B cell (primary cell): Measurements from ENCODE around the gene STXBP4. TPM values are rescaled to one million over a fixed set of nuclear protein-coding genes. Genes with fewer than 3 reads are reported as not detected.

ENCODE experiments used
- ATAC-seq: fragments of 200-7000 bp; cut with Tn5 transposase; one replicate; pipeline ENCODE4 v1.10.0; 2021; ENCODE audit warnings: low read depth, mild to moderate bottlenecking, moderate number of reproducible peaks, moderate library complexity
- CTCF ChIA-PET: fragments of 350-600 bp; sonication (Branson Sonifier 250); formaldehyde crosslinking; loops from one replicate; lab custom pipeline; 2021; ENCODE audit warnings: antibody characterized with exemption, inconsistent platforms; lab: Charles Lee
- POLR2A ChIA-PET: fragments of 350-600 bp; sonication (Branson Sonifier 250); formaldehyde crosslinking; loops from one replicate; lab custom pipeline; 2021; ENCODE audit warnings: antibody characterized with exemption; lab: Charles Lee
- DNase-seq: peaks from one replicate; pipeline ENCODE4 v3.0.0; 2013
- H2AFZ ChIP-seq: 2 replicates; pipeline ENCODE4 v1.6.1; 2012; ENCODE audit warnings: mild to moderate bottlenecking, low read depth, low read length; ENCODE audit not compliant: insufficient read depth, poor library complexity, severe bottlenecking
- H3K27ac ChIP-seq, 2 donors: 1 replicate in 1 of 2; 2 replicates in 1 of 2; pipeline ENCODE4 v1.5.1; 2012 to 2013; ENCODE audit warnings: low read length in 2 of 2, mild to moderate bottlenecking in 2 of 2, moderate library complexity in 1 of 2
- H3K27me3 ChIP-seq, 4 experiments: fragments of 200-600 bp in 1 of 4; sonication (generic) in 1 of 4; replicated peaks in 1 of 4; 1 replicate in 2 of 4; 2 replicates in 2 of 4; pipeline versions ENCODE4 v1.6.1 to v1.7.0; 2013 to 2016; ENCODE audit warnings: low read length in 3 of 4, mild to moderate bottlenecking in 2 of 4, mixed read lengths in 1 of 4, moderate library complexity in 1 of 4; ENCODE audit not compliant: insufficient read depth in 4 of 4, control insufficient read depth in 3 of 4; ENCODE audit errors: control extremely low read depth in 1 of 4
- H3K36me3 ChIP-seq, 2 experiments: replicated peaks in 1 of 2; 1 replicate in 1 of 2; 2 replicates in 1 of 2; pipeline versions ENCODE4 v1.6.1 to v1.7.1; 2013; ENCODE audit warnings: low read length in 1 of 2; ENCODE audit not compliant: insufficient read depth in 2 of 2, control insufficient read depth in 1 of 2; ENCODE audit errors: control extremely low read depth in 1 of 2, extremely low read depth in 1 of 2
- H3K4me1 ChIP-seq, 2 donors: fragments of 200-600 bp in 1 of 2; sonication (generic) in 1 of 2; 1 replicate in 1 of 2; 2 replicates in 1 of 2; pipeline versions ENCODE4 v1.5.1 to v1.6.1; 2013 to 2017; ENCODE audit warnings: low read length in 2 of 2; ENCODE audit not compliant: control insufficient read depth in 2 of 2, insufficient read depth in 2 of 2
- H3K4me2 ChIP-seq: replicated peaks from 2 replicates; pipeline ENCODE3; 2012; ENCODE audit warnings: mild to moderate bottlenecking, low read depth, low read length; ENCODE audit not compliant: poor library complexity, severe bottlenecking
- H3K4me3 ChIP-seq, 5 experiments: fragments of 200-600 bp in 1 of 5; sonication (generic) in 1 of 5; 1 replicate in 3 of 5; 2 replicates in 2 of 5; pipeline versions ENCODE4 v1.5.1 to v1.7.0; 2011 to 2016; ENCODE audit warnings: low read length in 4 of 5, mild to moderate bottlenecking in 4 of 5, low read depth in 2 of 5, control low read depth in 1 of 5, moderate library complexity in 1 of 5; ENCODE audit not compliant: insufficient read depth in 1 of 5; ENCODE audit errors: control extremely low read depth in 1 of 5, extremely low read depth in 1 of 5
- H3K79me2 ChIP-seq: fragments of 200-600 bp; sonication (generic); one replicate; pipeline ENCODE4 v1.6.0; 2016; ENCODE audit warnings: low read length; ENCODE audit not compliant: control insufficient read depth, insufficient read depth
- H3K9ac ChIP-seq: fragments of 200-600 bp; sonication (generic); 2 replicates; pipeline ENCODE4 v1.6.1; 2017; ENCODE audit warnings: mild to moderate bottlenecking, low read length, moderate library complexity
- H3K9me3 ChIP-seq, 3 donors: one replicate each; pipeline versions ENCODE4 v1.6.1 to v1.7.1; 2013; ENCODE audit warnings: low read length in 2 of 3; ENCODE audit not compliant: control insufficient read depth in 2 of 3, insufficient read depth in 1 of 3; ENCODE audit errors: control extremely low read depth in 1 of 3
- H4K20me1 ChIP-seq: 2 replicates; pipeline ENCODE4 v1.6.0; 2012; ENCODE audit warnings: mild to moderate bottlenecking, low read length; ENCODE audit not compliant: insufficient read depth, control insufficient read depth, poor library complexity, severe bottlenecking
- H3K27ac Mint-ChIP-seq: one replicate; pipeline ENCODE4 v1.8.0; 2021; ENCODE audit warnings: mixed read lengths
- H3K27me3 Mint-ChIP-seq: one replicate; pipeline ENCODE4 v1.8.0; 2021; ENCODE audit warnings: mixed read lengths
- H3K4me1 Mint-ChIP-seq: one replicate; pipeline ENCODE4 v1.8.0; 2021; ENCODE audit warnings: mixed read lengths
- H3K4me3 Mint-ChIP-seq: one replicate; pipeline ENCODE4 v1.8.0; 2021; ENCODE audit warnings: mixed read lengths
- H3K9me3 Mint-ChIP-seq: one replicate; pipeline ENCODE4 v1.8.0; 2022; ENCODE audit warnings: mixed read lengths; ENCODE audit not compliant: insufficient read depth
- EZH2 ChIP-seq: IDR thresholded peaks from 2 replicates; pipeline ENCODE4 v1.6.1; 2012; ENCODE audit warnings: borderline replicate concordance, low read depth, mild to moderate bottlenecking, moderate library complexity, low read length; ENCODE audit not compliant: insufficient read depth, poor library complexity, severe bottlenecking
- WGBS: methylation state at CpG from one replicate; pipeline ENCODE4 v1.1.5; 2013; ENCODE audit warnings: missing lambda C conversion rate; ENCODE audit not compliant: insufficient coverage; 5-methylcytosine and 5-hydroxymethylcytosine counted together
- intact Hi-C: fragments of 100-400 bp; cut with micrococcal nuclease; formaldehyde crosslinking; loops from one replicate; pipeline ENCODE4 v1.10.0; 2022
- polyA plus RNA-seq: library from polyadenylated mRNA; depleted of rRNA; stranded (reverse); fragments of >200 nt; gene quantifications from 2 replicates; pipeline ENCODE4 v1.2.3, GENCODE V29; 2012
- total RNA-seq, 2 donors: library from RNA; stranded (reverse); fragments of 120-200 nt in 1 of 2; gene quantifications; 1 replicate in 1 of 2; 2 replicates in 1 of 2; pipeline versions ENCODE4 v1.2.3 to v1.2.4, GENCODE V29; 2013 to 2022
- TF ChIP-seq, protein P1 (sequence below): fragments of 200-600 bp; IDR thresholded peaks from one replicate; pipeline ENCODE4 v1.8.0; 2022; ENCODE audit warnings: antibody characterized with exemption, mild to moderate bottlenecking

The STXBP4 gene
- total and polyA plus RNA-seq, 2 donors (not counting 1 experiment from before 2014, with no cell fraction given): 1.2 to 11.4 TPM

DNA sequence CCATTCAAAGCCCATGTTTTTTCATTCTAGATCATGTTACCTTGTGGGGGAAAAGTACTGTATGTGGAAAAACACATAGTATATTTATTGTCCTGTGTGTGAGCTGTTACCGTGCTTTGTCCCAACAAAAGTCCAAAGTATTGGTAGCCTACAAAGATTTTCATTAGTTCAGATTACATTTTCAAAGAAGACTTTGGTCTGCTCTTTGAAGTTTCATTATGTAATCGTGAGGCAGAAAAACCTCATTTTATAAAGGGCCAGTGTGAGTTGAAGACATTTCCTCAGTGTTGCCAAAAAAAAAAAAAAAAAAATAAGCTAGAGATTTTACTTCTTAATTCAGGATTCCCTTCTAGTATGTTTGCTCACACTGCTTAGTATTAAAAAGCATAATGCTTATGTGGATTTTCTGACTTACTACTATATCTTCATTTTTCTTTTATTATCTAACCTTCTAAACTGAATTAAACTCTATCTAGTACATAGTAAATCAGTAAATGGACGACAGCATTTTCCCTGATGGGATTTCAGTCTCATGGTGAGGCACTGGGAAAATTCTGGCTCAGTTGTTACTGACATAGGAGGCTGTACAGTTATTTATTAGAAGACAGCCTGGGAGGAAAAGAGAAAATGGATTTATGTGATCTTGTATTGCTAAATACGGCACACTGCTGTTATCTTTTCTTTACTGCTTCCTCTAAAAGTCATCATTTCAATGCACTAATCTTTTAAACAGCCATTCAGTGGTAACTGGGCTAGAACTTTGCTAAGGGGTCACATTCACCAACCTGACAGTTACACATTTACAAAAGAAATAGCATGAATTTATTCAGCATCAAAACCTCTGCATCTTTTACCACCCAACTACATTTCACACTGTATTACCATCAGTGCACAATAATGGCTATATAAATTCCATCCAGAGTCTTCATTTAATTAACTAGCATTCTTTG, 100.6 kb downstream of the STXBP4 start:
- POLR2A ChIA-PET: no interaction called here

DNA sequence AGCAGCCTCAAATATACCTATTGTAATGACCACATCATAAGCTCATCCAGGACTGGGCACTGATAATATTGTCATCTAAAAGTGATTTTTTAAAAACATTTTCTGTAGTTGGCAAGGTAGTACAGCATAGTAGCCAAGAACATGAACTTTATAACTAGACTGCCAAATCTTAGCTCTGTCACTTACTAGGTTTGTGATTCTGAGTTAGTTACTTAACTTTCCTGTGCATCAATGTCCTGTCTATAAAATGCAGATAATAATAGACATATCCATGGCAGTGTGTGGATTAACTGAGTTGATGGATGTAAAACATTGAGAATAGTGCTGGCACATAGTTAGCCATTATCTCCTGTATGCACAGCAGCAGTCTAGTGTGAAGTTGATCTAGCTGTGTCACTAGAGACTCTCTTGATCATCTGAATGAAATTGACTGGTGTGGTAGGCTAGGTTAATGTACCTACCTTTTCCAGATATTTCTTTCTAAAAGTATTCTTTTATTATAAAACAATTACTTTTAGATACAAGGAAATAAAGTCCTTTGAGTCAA, 101.5 kb downstream of the STXBP4 start:
- H3K4me1 ChIP-seq: no peaks in the 10 kb centered on the region
- no peaks in the 10 kb centered on the region for H3K27me3 Mint-ChIP-seq
- no peak overlapping the region for H3K27ac ChIP-seq
- H3K4me3 ChIP-seq: no peak overlapping the region
- H3K9me3 ChIP-seq: no peaks in the 10 kb centered on the region
- ATAC-seq (no peak), DNase-seq (no peak)
- TF ChIP-seq, protein P1, sequence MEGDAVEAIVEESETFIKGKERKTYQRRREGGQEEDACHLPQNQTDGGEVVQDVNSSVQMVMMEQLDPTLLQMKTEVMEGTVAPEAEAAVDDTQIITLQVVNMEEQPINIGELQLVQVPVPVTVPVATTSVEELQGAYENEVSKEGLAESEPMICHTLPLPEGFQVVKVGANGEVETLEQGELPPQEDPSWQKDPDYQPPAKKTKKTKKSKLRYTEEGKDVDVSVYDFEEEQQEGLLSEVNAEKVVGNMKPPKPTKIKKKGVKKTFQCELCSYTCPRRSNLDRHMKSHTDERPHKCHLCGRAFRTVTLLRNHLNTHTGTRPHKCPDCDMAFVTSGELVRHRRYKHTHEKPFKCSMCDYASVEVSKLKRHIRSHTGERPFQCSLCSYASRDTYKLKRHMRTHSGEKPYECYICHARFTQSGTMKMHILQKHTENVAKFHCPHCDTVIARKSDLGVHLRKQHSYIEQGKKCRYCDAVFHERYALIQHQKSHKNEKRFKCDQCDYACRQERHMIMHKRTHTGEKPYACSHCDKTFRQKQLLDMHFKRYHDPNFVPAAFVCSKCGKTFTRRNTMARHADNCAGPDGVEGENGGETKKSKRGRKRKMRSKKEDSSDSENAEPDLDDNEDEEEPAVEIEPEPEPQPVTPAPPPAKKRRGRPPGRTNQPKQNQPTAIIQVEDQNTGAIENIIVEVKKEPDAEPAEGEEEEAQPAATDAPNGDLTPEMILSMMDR: no peak
- TF ChIP-seq EZH2: no peak
- POLR2A ChIA-PET: no interaction called here
- CTCF ChIA-PET: no interaction called here
- no peak overlapping the region for H3K4me2 ChIP-seq
- no peaks in the 10 kb centered on the region for H3K27me3 ChIP-seq
- H3K79me2 ChIP-seq: no peaks in the 10 kb centered on the region
- no peaks in the 10 kb centered on the region for H3K4me1 Mint-ChIP-seq
- H3K36me3 ChIP-seq: no peaks in the 10 kb centered on the region
- H3K9ac ChIP-seq: no peak overlapping the region
- H2AFZ ChIP-seq: no peak overlapping the region
- no peaks in the 10 kb centered on the region for H4K20me1 ChIP-seq
- no peaks in the 10 kb centered on the region for H3K9me3 Mint-ChIP-seq
- no peak overlapping the region for H3K4me3 Mint-ChIP-seq
- intact Hi-C loops: no loop called here
- no peak overlapping the region for H3K27ac Mint-ChIP-seq

More for the DNA sequence above, 100.6 kb downstream of the STXBP4 start:
- no peak overlapping the region for H3K4me3 ChIP-seq
- H2AFZ ChIP-seq: no peak overlapping the region
- H3K79me2 ChIP-seq: no peaks in the 10 kb centered on the region
- intact Hi-C loops: no loop called here
- no peak overlapping the region for H3K9ac ChIP-seq
- H3K9me3 ChIP-seq: no peaks in the 10 kb centered on the region
- no peak for TF ChIP-seq EZH2
- TF ChIP-seq, protein P1: no peak
- H3K4me1 ChIP-seq: no peaks in the 10 kb centered on the region
- H3K27me3 ChIP-seq: no peaks in the 10 kb centered on the region
- H3K9me3 Mint-ChIP-seq: no peaks in the 10 kb centered on the region
- H3K27ac Mint-ChIP-seq: no peak overlapping the region
- H3K4me2 ChIP-seq: no peak overlapping the region
- no peaks in the 10 kb centered on the region for H3K36me3 ChIP-seq
- H3K27me3 Mint-ChIP-seq: no peaks in the 10 kb centered on the region
- ATAC-seq (no peak), DNase-seq (no peak)
- 100% methylated on average over 1 of the region's 4 CpGs for WGBS
- no peak overlapping the region for H3K4me3 Mint-ChIP-seq
- CTCF ChIA-PET: no interaction called here
- no peaks in the 10 kb centered on the region for H3K4me1 Mint-ChIP-seq
- H3K27ac ChIP-seq: no peak overlapping the region
- H4K20me1 ChIP-seq: no peaks in the 10 kb centered on the region
